Suprapubic skin (tissue), 4 donors: Measurements from ENCODE around the gene LAMA5. TPM values are rescaled to one million over a fixed set of nuclear protein-coding genes. Genes with fewer than 3 reads are reported as not detected.

Experiments
- DNase-seq, 2 donors: peaks; one replicate each; pipeline ENCODE4 v3.0.0-alpha.2; 2019; ENCODE audit warnings: low spot score in 2 of 2
- H3K27ac ChIP-seq: fragments of 200-600 bp; sonication (generic); one replicate; pipeline ENCODE4 v1.5.1; 2019
- H3K27me3 ChIP-seq: fragments of 200-600 bp; sonication (generic); one replicate; pipeline ENCODE4 v1.5.1; 2019
- H3K36me3 ChIP-seq: fragments of 200-600 bp; sonication (generic); one replicate; pipeline ENCODE4 v1.5.1; 2019
- H3K4me1 ChIP-seq: fragments of 200-600 bp; sonication (generic); one replicate; pipeline ENCODE4 v1.5.1; 2019
- H3K4me3 ChIP-seq: fragments of 200-600 bp; sonication (generic); one replicate; pipeline ENCODE4 v1.5.1; 2019; ENCODE audit warnings: mild to moderate bottlenecking
- H3K9me3 ChIP-seq: fragments of 200-600 bp; sonication (generic); one replicate; pipeline ENCODE4 v1.5.1; 2019
- EP300 ChIP-seq: sonication (generic); formaldehyde crosslinking; IDR thresholded peaks from one replicate; pipeline ENCODE4 v1.6.1; 2017; ENCODE audit warnings: antibody characterized with exemption
- POLR2A ChIP-seq, 2 donors: fragments of 450-650 bp; IDR thresholded peaks; one replicate each; pipeline ENCODE4 v1.6.1; 2017; ENCODE audit warnings: antibody characterized with exemption in 2 of 2, mild to moderate bottlenecking in 2 of 2, moderate library complexity in 2 of 2
- POLR2AphosphoS5 ChIP-seq, 3 donors: sonication (generic); formaldehyde crosslinking; IDR thresholded peaks; one replicate each; pipeline ENCODE4 v1.6.1; 2017; ENCODE audit warnings: antibody characterized with exemption in 3 of 3
- WGBS: methylation state at CpG from one replicate; pipeline ENCODE4 v1.1.5; 2018; 5-methylcytosine and 5-hydroxymethylcytosine counted together
- total RNA-seq, 4 donors: library from RNA; depleted of rRNA; stranded (reverse); fragments of >200 nt; gene quantifications; one replicate each; pipeline ENCODE4 v1.1.0, GENCODE V29; 2016
- TF ChIP-seq, protein P1 (sequence below), 2 donors: fragments of 200-600 bp in 1 of 2; fragments of 450-650 bp in 1 of 2; sonication (generic) in 1 of 2; IDR thresholded peaks; one replicate each; pipeline ENCODE4 v1.5.1; 2016 to 2019; ENCODE audit warnings: antibody characterized with exemption in 2 of 2, mild to moderate bottlenecking in 1 of 2, moderate library complexity in 1 of 2

Gene LAMA5
- total RNA-seq, 4 donors from 2014 or later: 200 to 623 (median 316) TPM

DNA sequence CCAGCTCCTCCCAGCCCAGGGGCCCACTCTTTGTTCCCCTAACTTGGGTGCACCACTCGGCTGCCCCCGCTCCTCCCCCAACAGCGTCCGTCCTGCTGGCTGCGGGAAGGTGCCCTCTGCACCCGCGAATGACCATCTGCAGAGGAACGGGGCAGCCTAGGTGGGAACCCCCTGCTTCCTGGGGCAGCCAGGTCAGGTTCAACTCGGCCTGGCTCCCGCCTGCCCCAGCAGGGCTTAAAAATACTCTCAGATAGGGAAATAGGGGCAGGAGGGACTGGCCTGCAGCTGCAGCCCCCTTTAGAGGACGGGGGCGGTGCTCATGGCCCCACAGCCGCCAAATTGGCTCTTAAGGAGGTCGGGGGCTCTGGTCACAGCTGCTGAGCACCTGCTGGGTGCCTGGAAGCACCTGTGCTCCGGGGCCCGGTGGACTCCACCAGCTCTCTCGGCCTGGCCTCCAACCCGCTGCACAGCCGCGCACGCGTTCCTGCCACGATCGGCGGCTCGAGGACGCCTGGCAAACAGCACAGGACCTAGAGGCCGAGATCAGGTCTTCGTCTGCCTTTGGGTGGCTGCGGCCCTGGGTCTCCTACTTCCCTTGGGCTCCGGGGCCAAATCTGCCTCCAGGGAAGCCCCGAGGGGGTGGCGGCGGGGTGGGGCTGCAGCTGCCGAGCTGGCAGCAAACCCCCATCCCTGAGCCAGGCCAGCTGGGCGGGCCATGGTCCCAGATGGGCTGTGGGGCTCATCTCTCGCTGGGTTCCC lies 700 bp upstream of the LAMA5 start:
- DNase-seq: no peak
- H3K27me3 ChIP-seq: peaks cover 20% of the 10 kb centered on the region
- WGBS: 6% methylated on average over 18 of the region's 37 CpGs

DNA sequence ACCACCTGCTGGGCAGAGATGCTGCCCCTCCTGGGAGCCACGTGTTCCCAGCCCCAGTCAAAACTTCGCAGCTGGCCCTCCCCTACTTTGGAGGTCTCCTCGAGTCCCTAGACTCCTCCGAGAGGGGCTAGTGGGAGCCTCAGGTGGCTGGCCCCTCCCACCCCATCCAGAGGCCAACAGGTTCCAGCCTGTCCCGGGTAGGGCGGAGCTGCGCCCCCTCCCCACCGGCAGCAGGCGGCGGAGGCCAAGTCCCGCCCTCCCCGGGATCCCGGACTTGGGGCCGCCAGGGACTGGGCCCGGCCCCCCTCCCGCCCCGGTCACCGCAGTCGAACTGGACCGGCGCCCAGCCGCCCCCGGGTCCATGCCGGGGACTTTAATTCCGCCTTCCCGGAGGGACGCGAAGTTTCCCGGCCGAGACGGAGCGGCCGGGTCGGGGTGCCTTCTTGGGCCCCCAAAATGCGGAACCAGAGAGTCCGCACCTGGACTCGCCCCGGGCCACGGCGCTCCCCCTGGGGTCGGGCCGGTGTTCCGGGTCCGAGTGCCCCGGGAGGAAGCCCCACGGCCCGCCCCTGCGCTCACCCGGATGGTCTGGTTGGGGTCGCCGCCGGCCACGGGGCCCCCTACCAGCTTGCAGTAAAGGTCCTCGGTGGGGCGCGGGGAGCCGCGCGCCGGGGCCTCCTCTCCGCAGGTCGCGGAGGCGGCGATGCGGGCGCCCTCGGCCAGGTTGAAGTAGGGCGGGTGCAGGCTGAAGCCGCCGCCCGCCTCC lies 559 bp downstream of the LAMA5 start:
- Histone ChIP-seq H3K4me3 (peak overlapping the region; percentile 83), H3K36me3 (no peaks in the 10 kb centered on the region), H3K9me3 (no peaks in the 10 kb centered on the region), H3K4me1 (peaks cover 94% of the 10 kb centered on the region), H3K27me3 (peaks cover 13% of the 10 kb centered on the region), H3K27ac (peak overlapping the region; percentile 94)
- WGBS: 0% methylated on average over 13 of the region's 72 CpGs
- TF ChIP-seq POLR2A (IDR thresholded peaks at IDR 0.05): no peak
- TF ChIP-seq EP300: no peak
- no peak for TF ChIP-seq POLR2AphosphoS5 (IDR thresholded peaks at IDR 0.05)
- TF ChIP-seq, protein P1, sequence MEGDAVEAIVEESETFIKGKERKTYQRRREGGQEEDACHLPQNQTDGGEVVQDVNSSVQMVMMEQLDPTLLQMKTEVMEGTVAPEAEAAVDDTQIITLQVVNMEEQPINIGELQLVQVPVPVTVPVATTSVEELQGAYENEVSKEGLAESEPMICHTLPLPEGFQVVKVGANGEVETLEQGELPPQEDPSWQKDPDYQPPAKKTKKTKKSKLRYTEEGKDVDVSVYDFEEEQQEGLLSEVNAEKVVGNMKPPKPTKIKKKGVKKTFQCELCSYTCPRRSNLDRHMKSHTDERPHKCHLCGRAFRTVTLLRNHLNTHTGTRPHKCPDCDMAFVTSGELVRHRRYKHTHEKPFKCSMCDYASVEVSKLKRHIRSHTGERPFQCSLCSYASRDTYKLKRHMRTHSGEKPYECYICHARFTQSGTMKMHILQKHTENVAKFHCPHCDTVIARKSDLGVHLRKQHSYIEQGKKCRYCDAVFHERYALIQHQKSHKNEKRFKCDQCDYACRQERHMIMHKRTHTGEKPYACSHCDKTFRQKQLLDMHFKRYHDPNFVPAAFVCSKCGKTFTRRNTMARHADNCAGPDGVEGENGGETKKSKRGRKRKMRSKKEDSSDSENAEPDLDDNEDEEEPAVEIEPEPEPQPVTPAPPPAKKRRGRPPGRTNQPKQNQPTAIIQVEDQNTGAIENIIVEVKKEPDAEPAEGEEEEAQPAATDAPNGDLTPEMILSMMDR (IDR thresholded peaks at IDR 0.05): no peak
- no peak for DNase-seq

More for the DNA sequence above, 700 bp upstream of the LAMA5 start:
- Histone ChIP-seq H3K27ac (peak overlapping the region; percentile 94), H3K4me3 (peak overlapping the region; percentile 83), H3K36me3 (no peaks in the 10 kb centered on the region), H3K4me1 (peaks cover 82% of the 10 kb centered on the region), H3K9me3 (no peaks in the 10 kb centered on the region)
- TF ChIP-seq, protein P1 (IDR thresholded peaks at IDR 0.05): no peak
- TF ChIP-seq POLR2AphosphoS5 (IDR thresholded peaks at IDR 0.05) (no peak), EP300 (no peak), POLR2A (IDR thresholded peaks at IDR 0.05) (no peak)

DNA sequence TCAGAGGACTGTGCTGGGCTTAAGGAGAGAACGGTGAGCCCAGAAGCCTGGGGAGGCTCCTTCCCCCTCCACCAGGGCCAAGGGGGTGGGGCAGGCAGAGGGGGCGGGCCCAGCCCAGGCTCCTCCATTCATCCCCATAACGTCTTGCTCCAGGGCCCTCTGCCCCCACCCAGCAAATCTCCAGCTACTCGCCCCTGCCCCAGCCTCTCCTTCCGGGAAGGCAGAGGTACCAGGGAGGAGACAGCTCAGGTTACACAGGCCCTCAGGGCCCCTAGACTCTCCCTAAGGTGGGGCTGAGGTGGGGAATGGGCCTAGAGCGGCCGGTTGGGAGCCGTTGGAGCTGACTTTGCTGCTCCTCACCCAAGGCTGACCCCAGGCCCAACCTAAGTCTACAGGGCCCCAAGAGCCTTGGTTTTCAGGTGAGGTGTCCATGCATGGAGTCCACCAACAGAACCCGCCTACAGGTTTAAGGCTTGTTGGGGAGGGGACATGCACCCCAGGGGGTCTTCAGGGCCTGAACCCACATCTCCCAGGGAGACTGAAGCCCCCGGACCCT lies 1.2 kb downstream of the LAMA5 start:
- TF ChIP-seq POLR2A (IDR thresholded peaks at IDR 0.05) (no peak), EP300 (no peak), POLR2AphosphoS5 (IDR thresholded peaks at IDR 0.05) (no peak)
- TF ChIP-seq, protein P1 (IDR thresholded peaks at IDR 0.05): no peak
- no peak for DNase-seq
- 22% methylated on average over 6 of the region's 10 CpGs for WGBS

DNA sequence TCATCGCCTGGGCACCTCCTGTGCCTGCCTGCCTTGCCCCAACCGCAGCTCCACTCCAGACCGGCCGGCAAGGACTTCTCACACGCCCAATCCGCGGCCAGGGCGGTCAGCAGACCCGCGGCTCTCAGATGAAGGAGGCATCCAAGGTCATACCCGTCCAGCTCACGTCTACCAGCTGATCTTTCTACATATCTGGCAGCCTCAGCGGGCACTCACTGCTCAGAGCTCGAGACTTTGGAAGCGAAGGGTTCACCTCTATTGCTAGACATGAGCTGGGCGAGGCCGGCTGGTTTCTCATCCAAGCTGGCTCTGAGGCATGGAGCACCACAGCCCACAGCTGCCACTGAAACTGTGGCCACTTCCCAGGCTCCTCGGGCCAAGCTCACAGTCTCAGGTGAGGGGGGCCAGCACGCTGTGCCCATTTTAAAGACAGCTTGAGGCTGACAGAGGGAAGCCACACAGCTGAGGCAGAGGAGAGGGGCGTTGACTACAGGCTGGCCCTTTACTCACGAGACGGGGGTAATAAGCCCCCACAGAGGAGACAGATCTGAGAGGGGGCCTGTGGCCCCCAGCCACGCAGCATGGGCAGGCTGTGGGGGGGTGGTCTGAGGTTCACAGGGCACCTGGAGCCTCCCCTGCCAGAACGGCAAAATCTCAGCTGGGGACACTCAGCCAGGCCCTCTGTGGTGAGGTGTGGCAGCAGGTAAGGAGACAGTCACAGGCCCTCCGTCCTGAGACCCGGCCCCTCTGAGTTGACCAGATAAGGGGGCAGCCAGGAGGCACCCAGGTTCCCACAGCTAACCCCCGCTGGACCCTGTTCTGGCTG lies 2.0 kb downstream of the LAMA5 start:
- WGBS: 14% methylated on average over 12 of the region's 27 CpGs
- Histone ChIP-seq H3K4me1 (peaks cover 94% of the 10 kb centered on the region), H3K9me3 (no peaks in the 10 kb centered on the region), H3K36me3 (no peaks in the 10 kb centered on the region), H3K4me3 (peak overlapping the region; percentile 83), H3K27ac (peak overlapping the region; percentile 94), H3K27me3 (peaks cover 8% of the 10 kb centered on the region)
- TF ChIP-seq POLR2A (IDR thresholded peaks at IDR 0.05) (no peak), POLR2AphosphoS5 (IDR thresholded peaks at IDR 0.05) (no peak), EP300 (no peak)
- TF ChIP-seq, protein P1 (IDR thresholded peaks at IDR 0.05): no peak
- DNase-seq: no peak

More for the DNA sequence above, 1.2 kb downstream of the LAMA5 start:
- Histone ChIP-seq H3K27me3 (peaks cover 8% of the 10 kb centered on the region), H3K27ac (peak overlapping the region; percentile 94), H3K9me3 (no peaks in the 10 kb centered on the region), H3K4me1 (peaks cover 97% of the 10 kb centered on the region), H3K36me3 (no peaks in the 10 kb centered on the region), H3K4me3 (peak overlapping the region; percentile 83)
